ENCODE data around the gene NUDCD2.

Gene NUDCD2

GRCh38 chr5:163410505-163410904 lies 49.4 kb downstream of the NUDCD2 start:
- no peak for DNase-seq (ENCODE audit: low read depth, low spot score)
- in situ Hi-C loops (cut with HindIII; ENCODE audit: low sequenced_read_pairs): no loop called here
- H3K4me3 ChIP-seq (ENCODE audit: low read depth, low read length): no peak overlapping the region
- TF ChIP-seq, protein P1, sequence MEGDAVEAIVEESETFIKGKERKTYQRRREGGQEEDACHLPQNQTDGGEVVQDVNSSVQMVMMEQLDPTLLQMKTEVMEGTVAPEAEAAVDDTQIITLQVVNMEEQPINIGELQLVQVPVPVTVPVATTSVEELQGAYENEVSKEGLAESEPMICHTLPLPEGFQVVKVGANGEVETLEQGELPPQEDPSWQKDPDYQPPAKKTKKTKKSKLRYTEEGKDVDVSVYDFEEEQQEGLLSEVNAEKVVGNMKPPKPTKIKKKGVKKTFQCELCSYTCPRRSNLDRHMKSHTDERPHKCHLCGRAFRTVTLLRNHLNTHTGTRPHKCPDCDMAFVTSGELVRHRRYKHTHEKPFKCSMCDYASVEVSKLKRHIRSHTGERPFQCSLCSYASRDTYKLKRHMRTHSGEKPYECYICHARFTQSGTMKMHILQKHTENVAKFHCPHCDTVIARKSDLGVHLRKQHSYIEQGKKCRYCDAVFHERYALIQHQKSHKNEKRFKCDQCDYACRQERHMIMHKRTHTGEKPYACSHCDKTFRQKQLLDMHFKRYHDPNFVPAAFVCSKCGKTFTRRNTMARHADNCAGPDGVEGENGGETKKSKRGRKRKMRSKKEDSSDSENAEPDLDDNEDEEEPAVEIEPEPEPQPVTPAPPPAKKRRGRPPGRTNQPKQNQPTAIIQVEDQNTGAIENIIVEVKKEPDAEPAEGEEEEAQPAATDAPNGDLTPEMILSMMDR (IDR thresholded peaks at IDR 0.05; ENCODE audit: low read depth, low read length): no peak

DNA sequence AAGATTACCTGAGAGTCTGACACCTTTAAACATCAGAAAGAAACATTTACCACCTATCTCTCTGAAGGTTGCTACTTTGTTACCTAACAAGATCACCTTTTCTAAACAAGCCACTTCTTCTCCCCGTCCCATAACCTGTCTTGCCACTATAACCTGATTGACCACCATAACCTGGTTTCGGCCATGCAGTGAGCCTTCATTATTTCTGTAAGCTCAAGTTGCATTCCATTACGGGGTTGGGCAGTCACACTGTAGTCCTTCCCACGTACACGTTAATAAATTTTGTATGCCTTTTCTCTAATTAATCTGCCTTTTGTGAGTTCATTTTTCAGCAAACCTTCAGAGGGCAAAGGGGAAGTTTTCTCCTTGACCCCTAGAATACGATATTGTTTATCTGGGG lies 50.5 kb downstream of the NUDCD2 start:
- no peak for DNase-seq (ENCODE audit: low read depth, low spot score)
- in situ Hi-C loops (cut with HindIII; ENCODE audit: low sequenced_read_pairs): no loop called here
- TF ChIP-seq, protein P1 (IDR thresholded peaks at IDR 0.05; ENCODE audit: low read depth, low read length): no peak
- no peak overlapping the region for H3K4me3 ChIP-seq (ENCODE audit: low read depth, low read length)

DNA sequence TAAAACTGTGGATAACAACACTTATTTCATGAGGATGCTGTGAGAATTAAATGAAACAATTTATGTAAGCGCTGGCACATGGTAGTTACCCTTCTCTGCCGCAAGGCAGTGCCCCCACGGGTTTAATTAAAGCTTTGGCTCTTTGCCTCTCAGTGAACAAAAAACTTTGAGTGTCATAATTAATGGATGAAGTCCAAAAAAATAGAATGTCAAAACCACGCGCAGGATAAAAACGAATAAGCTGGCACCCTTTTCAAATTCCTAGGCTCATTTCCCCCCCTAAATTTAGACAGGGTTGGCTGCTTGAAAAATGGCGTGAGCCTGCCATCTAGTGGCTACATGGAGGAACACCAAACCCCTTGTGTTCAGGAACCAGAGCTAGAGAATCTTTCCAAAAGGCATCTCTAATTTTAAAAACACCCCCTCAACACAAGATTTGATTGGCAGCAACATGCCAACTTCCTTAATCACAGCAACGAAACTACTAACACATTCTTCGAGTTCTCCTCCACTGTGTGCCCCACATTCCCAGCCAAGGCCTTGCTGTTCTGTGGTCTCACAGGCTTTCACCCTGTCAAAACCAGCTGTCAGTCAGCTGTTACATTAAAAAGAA lies 51.5 kb downstream of the NUDCD2 start:
- peak; percentile 65 for DNase-seq (ENCODE audit: low read depth, low spot score)
- no peak overlapping the region for H3K4me3 ChIP-seq (ENCODE audit: low read depth, low read length)
- TF ChIP-seq, protein P1 (IDR thresholded peaks at IDR 0.05; ENCODE audit: low read depth, low read length): peak; percentile 88
- in situ Hi-C loops (cut with HindIII; ENCODE audit: low sequenced_read_pairs): no loop called here

DNA sequence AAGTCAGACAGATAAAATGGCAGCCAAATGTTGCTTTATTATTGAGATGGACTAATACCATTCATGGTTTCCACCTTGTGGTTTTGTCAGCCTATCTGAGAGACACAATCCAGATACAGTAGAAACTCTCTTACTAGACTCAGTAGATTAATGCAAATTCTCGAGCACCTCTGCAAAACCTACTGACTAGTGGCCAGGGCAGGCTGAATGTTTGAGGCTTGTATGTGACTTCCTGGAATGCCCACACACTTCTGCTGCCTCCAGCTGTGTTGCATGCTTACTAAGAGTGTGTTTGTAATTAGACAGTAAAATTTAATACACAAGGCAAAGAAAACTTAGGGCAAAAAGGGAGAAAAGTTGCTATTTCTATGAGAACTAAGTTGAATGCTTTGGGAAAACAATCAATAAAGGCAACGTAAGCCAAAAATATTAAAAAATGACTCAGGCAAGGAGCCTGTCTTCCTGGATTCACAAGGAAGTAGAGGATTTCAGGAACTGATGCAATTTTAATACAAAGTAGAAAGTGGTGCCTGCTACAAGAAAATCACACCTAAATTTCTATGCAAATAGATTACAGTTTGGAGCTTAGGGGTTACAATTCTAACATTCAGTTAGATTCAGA lies 52.8 kb downstream of the NUDCD2 start:
- in situ Hi-C loops (cut with HindIII; ENCODE audit: low sequenced_read_pairs): no loop called here
- peak; percentile 37 for DNase-seq (ENCODE audit: low read depth, low spot score)
- H3K4me3 ChIP-seq (ENCODE audit: low read depth, low read length): no peak overlapping the region
- TF ChIP-seq, protein P1 (IDR thresholded peaks at IDR 0.05; ENCODE audit: low read depth, low read length): no peak

- DNase-seq (ENCODE audit: low read depth, low spot score): no peak
- in situ Hi-C loops (cut with HindIII; ENCODE audit: low sequenced_read_pairs): no loop called here
- TF ChIP-seq, protein P1 (IDR thresholded peaks at IDR 0.05; ENCODE audit: low read depth, low read length): no peak
- no peak overlapping the region for H3K4me3 ChIP-seq (ENCODE audit: low read depth, low read length)
Measured at GRCh38 chr5:163404364-163405173, 55.3 kb downstream of the NUDCD2 start.

DNA sequence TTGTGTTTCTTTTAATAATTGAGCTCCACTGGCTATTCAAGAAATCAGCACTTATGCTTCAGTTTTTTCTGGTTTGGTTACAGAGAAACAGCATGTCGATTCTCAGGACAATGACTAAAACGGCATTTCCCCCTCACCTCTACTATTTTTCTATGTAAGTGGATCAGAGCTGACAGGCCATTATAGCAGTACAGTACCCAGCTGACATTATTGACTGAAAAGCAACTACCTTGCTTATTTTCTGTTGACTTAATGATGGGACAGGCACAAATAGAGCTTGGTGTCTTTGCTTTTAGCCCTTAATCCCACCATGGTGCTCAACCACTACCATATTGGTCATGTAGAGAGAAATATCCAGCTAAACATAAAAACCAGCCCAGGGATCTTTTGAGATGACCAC lies 57.9 kb downstream of the NUDCD2 start:
- in situ Hi-C loops (cut with HindIII; ENCODE audit: low sequenced_read_pairs): no loop called here
- H3K4me3 ChIP-seq (ENCODE audit: low read depth, low read length): no peak overlapping the region
- TF ChIP-seq, protein P1 (IDR thresholded peaks at IDR 0.05; ENCODE audit: low read depth, low read length): no peak
- DNase-seq (ENCODE audit: low read depth, low spot score): no peak

Measured in astrocyte of the spinal cord (primary cell).